Aorta (tissue), 5 donors: ENCODE measurements around the gene HOXB3. TPM values are rescaled to one million over a fixed set of nuclear protein-coding genes. Genes with fewer than 3 reads are reported as not detected.
"Not testable (repeated sequence)": the region's sequence is repeated elsewhere in the genome, so short reads cannot be mapped to it uniquely, and the experiment has no call there.

Experiments used
- ATAC-seq: fragments of 200-7000 bp; cut with Tn5 transposase; one replicate; pipeline ENCODE4 v1.9.1; 2022; ENCODE audit warnings: moderate library complexity; ENCODE audit not compliant: low FRiP score
- DNase-seq, 2 donors: peaks; one replicate each; pipeline ENCODE4 v3.0.0-alpha.2; 2020
- H3K27ac ChIP-seq, 2 donors: one replicate each; pipeline ENCODE4 v1.5.1; 2013; ENCODE audit warnings: low read length in 2 of 2, mild to moderate bottlenecking in 2 of 2, moderate library complexity in 2 of 2, control low read depth in 1 of 2, inconsistent platforms in 1 of 2, low read depth in 1 of 2
- H3K27me3 ChIP-seq, 2 donors: one replicate each; pipeline ENCODE4 v1.6.1; 2013; ENCODE audit warnings: control low read depth in 1 of 2, low read length in 1 of 2, mild to moderate bottlenecking in 1 of 2, moderate library complexity in 1 of 2; ENCODE audit not compliant: insufficient read depth in 2 of 2, control insufficient read depth in 1 of 2
- H3K36me3 ChIP-seq, 2 donors: one replicate each; pipeline ENCODE4 v1.6.1; 2013; ENCODE audit warnings: control low read depth in 1 of 2, low read length in 1 of 2, mild to moderate bottlenecking in 1 of 2; ENCODE audit not compliant: insufficient read depth in 2 of 2, control insufficient read depth in 1 of 2
- H3K4me1 ChIP-seq, 2 donors: one replicate each; pipeline ENCODE4 v1.6.1; 2013; ENCODE audit warnings: low read length in 2 of 2, control low read depth in 1 of 2, mild to moderate bottlenecking in 1 of 2, moderate library complexity in 1 of 2; ENCODE audit not compliant: insufficient read depth in 2 of 2, control insufficient read depth in 1 of 2
- H3K4me3 ChIP-seq, 2 donors: one replicate each; pipeline ENCODE4 v1.5.1; 2013; ENCODE audit warnings: low read length in 2 of 2, control low read depth in 1 of 2, mild to moderate bottlenecking in 1 of 2
- H3K9me3 ChIP-seq: one replicate; pipeline ENCODE4 v1.6.1; 2013; ENCODE audit warnings: mild to moderate bottlenecking, low read length; ENCODE audit not compliant: control insufficient read depth
- WGBS, 2 donors: extraction: QIAGEN DNeasy Blood & Tissue Kit; methylation state at CpG; one replicate each; pipeline ENCODE4 v1.1.7; 2013; 5-methylcytosine and 5-hydroxymethylcytosine counted together
- intact Hi-C, 2 donors: fragments of 100-400 bp; cut with DNase I; formaldehyde crosslinking; loops; one replicate each; pipeline versions ENCODE4 v1.14.2 to v1.15.0; 2022
- polyA plus RNA-seq, 2 donors: library from polyadenylated mRNA; stranded (reverse); fragments of 200-250 nt; gene quantifications; one replicate each; pipeline ENCODE4 v1.2.3, GENCODE V29; 2013
- total RNA-seq, 2 donors: library from RNA; stranded (reverse); fragmentation: NEBNext Ultra II Directional; extraction: Animal tissue kit (Norgen Biotek cat#: 25700); gene quantifications; one replicate each; pipeline ENCODE4 v1.2.1, GENCODE V29; 2021
- donor health status: healthy with polysubstance abuse.
- donor health status: Bipolar disorder and iron deficiency.
- donor health status: DM: no; HTN: no; CAD: no.
- donor health status: DM: no; HTN: no; CAD: no.
- donor health status: DM: yes; HTN: yes; CAD: no.

HOXB3 gene
- total and polyA plus RNA-seq, 4 donors, result 2.4 to 62.9 (median 25.3) TPM

DNA sequence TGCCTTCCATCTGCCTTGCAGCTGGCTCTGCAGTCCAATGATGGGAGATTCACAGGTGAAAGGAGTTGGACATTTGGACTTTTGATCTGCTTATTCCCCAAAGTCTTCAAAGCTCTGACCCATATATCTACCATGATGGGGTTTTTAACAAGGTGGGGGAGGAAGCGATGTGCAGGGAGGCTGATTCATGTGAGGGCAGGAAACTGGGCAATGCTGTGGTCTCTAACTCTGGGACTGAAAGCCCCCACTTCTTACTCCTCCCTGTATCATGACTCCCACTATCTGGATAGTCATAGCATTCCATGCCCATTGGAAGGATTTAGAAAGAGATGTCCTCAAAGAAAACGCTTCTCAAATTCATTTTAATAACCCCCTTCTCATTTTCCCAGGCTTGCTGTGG lies 75.6 kb downstream of the HOXB3 start:
- no peak overlapping the region for H3K4me3 ChIP-seq
- intact Hi-C loops, result no loop called here
- H3K36me3 ChIP-seq, result no peaks in the 10 kb centered on the region
- ATAC-seq (no peak), DNase-seq (no peak)
- H3K27me3 ChIP-seq, result peaks cover 0 to 2% of the 10 kb centered on the region in 2 donors
- no peak overlapping the region for H3K27ac ChIP-seq
- H3K4me1 ChIP-seq, result no peaks in the 10 kb centered on the region
- WGBS, 2 donors, result 87 to 91% methylated on average over 2 of the region's 2 CpGs
- no peaks in the 10 kb centered on the region for H3K9me3 ChIP-seq

DNA sequence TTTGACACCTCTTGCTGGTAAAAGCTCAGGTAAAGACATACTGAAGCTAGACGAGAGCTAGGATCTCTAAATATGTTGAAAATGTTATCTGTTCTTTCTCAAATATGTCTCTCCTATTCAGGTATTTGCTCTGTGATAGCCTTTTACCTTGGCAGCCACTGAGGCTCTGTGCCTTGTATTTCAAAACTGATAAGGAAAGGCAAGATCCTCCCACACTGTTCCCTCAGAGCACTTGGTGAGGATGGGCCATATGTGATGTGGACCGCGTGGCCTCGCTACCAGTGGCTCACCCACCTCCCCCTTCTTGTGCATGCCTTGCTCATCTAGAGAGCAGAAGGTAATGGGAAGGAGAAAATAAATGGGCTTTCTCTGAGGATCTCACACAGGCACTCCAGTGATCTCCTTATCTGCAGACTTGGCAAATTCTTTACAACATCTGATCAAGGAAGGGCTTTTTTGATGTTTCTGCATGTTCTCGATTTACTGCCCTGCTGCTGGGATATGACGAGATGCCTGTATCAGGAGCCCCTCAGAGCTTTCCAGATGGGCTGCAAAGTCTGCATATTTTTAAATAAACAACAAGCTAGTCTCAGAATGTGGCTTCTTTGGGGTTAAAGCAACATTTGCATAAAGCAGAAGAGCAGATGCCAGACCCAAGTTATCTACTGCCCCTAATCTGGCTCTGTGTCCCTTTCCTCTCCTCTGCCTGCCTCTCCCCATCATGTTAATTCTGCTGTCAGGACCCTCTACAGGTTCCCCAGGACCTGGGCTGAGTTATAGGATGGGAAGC lies 76.2 kb downstream of the HOXB3 start:
- Histone ChIP-seq H3K9me3 (no peaks in the 10 kb centered on the region), H3K4me3 (no peak overlapping the region), H3K27me3 (peaks cover 0 to 2% of the 10 kb centered on the region in 2 donors), H3K4me1 (no peaks in the 10 kb centered on the region), H3K36me3 (no peaks in the 10 kb centered on the region), H3K27ac (no peak overlapping the region)
- DNase-seq, result no peak
- 71 to 76% methylated on average over 6 of the region's 6 CpGs for whole genome bisulfite sequencing, 2 donors
- no peak for ATAC-seq
- intact Hi-C loops, result no loop called here

DNA sequence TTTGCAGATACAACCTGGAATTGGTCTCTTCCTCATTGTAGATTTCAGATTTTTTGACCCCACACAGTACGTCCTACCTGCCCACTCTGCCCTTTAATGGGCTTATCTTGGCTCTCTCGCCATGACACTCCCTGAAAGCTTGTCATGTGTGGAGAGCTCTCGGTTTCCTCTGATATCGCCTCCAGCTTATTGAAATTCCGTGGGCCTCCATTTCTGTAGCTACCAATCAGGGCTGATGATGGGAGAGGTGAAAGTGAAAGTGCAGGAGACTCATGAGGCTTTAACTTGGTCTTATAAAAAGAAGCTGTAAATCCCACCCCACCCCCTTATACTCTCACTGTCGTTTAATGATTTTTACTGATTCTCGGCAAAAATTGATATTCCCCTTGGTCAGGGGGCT lies 76.9 kb downstream of the HOXB3 start:
- no peaks in the 10 kb centered on the region for H3K9me3 ChIP-seq
- H3K4me3 ChIP-seq, result no peak overlapping the region
- H3K27ac ChIP-seq, result no peak overlapping the region
- ATAC-seq (no peak), DNase-seq (no peak)
- peaks cover 0 to 2% of the 10 kb centered on the region in 2 donors for H3K27me3 ChIP-seq
- 75 to 81% methylated on average over 7 of the region's 7 CpGs for WGBS, 2 donors
- no peaks in the 10 kb centered on the region for H3K4me1 ChIP-seq
- H3K36me3 ChIP-seq, result no peaks in the 10 kb centered on the region
- intact Hi-C loops, result no loop called here

DNA sequence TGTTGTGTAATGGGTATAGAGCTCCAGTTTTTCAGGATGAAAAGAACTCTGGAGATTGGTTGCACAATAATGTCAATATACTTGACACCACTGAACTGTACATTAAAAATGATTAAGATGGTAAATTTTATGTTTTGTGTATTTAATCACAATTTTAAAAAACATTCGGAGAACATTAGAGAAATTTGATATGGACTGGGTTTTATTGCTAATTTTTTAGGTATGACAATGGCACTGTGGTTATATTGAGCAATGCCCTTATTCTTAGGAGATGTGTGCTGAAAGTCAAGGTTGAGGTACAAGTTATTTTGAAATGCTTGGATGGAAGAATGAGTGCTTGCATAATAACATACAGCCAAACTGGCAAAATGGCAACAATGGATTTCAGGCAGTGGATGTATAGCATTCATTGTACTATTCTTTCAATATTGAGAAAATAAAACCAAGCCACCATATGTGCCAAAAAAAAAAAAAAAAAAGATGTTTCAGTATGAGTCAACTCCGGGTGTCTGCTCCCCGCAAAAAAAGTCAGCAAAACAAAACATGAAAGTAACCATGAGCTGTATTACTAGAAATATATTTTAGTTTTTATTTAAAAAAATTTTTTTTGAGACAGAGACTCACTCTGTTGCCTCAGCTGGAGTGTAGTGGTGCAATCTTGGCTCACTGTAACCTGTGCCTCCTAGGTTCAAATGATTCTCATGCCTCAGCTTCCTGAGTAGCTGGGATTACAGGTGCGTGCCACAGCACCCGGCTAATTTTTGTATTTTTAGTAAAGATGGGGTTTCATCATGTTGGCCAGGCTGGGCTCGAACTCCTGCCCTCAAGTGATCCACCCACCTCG lies 79.1 kb downstream of the HOXB3 start:
- Histone ChIP-seq H3K27me3 (peaks cover 0 to 2% of the 10 kb centered on the region in 2 donors), H3K27ac (no peak overlapping the region), H3K9me3 (no peaks in the 10 kb centered on the region), H3K4me1 (no peaks in the 10 kb centered on the region), H3K4me3 (no peak overlapping the region), H3K36me3 (no peaks in the 10 kb centered on the region)
- ATAC-seq (no peak), DNase-seq (no peak)
- WGBS, 2 donors, result 78 to 82% methylated on average over 7 of the region's 7 CpGs
- intact Hi-C loops, result no loop called here

DNA sequence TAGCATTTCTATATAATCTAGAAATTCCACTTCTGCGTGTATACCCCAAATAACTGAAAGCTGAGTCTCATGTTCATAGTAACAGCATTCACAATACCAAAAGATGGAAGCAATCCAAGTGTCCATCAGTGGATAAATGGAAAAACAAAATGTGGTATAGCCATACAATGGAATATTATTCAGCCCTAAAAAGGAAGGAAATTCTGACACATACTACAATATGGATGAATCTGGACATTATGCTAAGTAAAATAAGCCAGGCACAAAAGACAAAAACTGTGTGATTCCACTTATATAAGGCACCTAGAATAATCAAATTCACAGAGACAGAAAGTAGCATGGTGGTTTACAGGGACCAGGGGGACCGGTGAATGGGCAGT lies 79.7 kb downstream of the HOXB3 start:
- no peak overlapping the region for H3K4me3 ChIP-seq
- ATAC-seq, result no peak
- H3K4me1 ChIP-seq, result no peaks in the 10 kb centered on the region
- no peaks in the 10 kb centered on the region for H3K36me3 ChIP-seq
- H3K27ac ChIP-seq, result no peak overlapping the region
- no peak for DNase-seq
- H3K27me3 ChIP-seq, result peaks cover 0 to under 1% of the 10 kb centered on the region in 2 donors
- no peaks in the 10 kb centered on the region for H3K9me3 ChIP-seq
- intact Hi-C loops, result no loop called here
- WGBS, 2 donors, result 94 to 95% methylated on average over 2 of the region's 2 CpGs

DNA sequence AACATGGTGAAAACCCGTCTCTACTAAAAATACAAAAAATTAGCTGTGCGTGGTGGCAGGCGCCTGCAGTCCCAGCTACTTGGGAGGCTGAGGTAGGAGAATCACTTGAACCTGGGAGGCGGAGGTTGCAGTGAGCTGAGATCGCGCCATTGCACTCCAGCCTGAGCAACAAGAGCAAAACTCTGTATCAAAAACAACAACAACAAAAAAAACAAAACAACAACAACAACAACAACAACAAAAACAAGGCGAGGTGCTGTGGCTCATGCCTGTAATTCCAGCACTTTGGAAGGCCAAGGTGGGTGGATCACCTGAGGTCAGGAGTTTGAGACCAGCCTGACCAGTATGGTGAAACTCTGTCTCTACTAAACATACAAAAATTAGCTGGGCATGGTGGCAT lies 80.3 kb downstream of the HOXB3 start:
- not testable (repeated sequence) for H3K27ac ChIP-seq, H3K9me3 ChIP-seq, ATAC-seq, H3K27me3 ChIP-seq, H3K36me3 ChIP-seq, H3K4me1 ChIP-seq, H3K4me3 ChIP-seq, DNase-seq
- intact Hi-C loops, result loop anchor here in 1 of 2 donors (5.0 kb wide), 1 partner anchor 33 kb away; no protein-coding TSS in a partner anchor
- WGBS, 2 donors, result 95 to 99% methylated on average over 7 of the region's 7 CpGs

DNA sequence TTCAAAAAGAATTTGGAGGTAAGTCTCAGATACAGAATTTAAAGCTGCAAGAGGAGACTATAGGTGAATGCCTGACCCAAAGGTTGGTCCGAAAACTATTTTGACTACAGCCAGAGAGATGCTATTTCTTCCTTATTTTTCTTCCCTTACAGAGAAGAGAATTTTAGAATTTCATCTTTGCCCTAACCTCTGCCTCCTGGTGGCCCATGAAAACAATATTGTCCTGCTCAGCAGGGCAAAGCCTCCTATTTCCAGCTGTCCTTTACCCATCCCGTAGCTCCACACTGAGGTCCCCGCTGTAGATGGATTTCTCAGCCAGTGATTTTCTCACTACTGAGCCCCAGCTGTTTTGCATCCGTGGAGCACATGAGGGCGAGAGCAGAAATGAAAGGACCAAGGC lies 83.8 kb downstream of the HOXB3 start:
- H3K27me3 ChIP-seq, result no peaks in the 10 kb centered on the region
- H3K27ac ChIP-seq, result no peak overlapping the region
- no peak overlapping the region for H3K4me3 ChIP-seq
- intact Hi-C loops, result loop anchor here in 1 of 2 donors (5.0 kb wide), 1 partner anchor 36 kb away; no protein-coding TSS in a partner anchor
- ATAC-seq, result no peak
- no peaks in the 10 kb centered on the region for H3K36me3 ChIP-seq
- no peaks in the 10 kb centered on the region for H3K9me3 ChIP-seq
- 82 to 88% methylated on average over 5 of the region's 5 CpGs for WGBS, 2 donors
- no peak for DNase-seq
- H3K4me1 ChIP-seq, result no peaks in the 10 kb centered on the region

DNA sequence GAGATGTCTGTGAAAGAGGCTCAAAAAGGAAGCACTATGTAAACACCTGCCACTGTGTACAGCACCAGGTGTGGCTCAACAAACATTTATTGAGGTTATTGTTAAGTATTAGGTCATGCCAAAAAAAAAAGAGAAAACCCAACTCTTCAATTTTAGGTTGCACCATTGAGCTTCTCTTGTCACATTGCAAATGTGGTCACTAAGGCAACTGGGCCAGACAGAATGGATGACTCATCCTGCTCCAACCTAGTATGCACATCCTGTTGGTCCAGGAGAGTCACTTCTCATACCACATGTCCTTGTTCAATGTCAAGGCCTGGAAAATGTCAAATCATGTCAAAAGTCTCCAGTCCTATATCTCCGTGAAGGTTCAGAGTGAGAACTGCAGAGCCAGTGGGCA lies 84.3 kb downstream of the HOXB3 start:
- Histone ChIP-seq H3K9me3 (no peaks in the 10 kb centered on the region), H3K36me3 (no peaks in the 10 kb centered on the region), H3K27ac (no peak overlapping the region), H3K4me1 (no peaks in the 10 kb centered on the region), H3K27me3 (no peaks in the 10 kb centered on the region), H3K4me3 (no peak overlapping the region)
- DNase-seq (peak in 1 of 2 donors; percentile 60), ATAC-seq (peak; percentile 66)
- WGBS, 2 donors, result 60 to 68% methylated on average over 1 of the region's 1 CpG
- intact Hi-C loops, result loop anchor here in 1 of 2 donors (5.0 kb wide), 1 partner anchor 37 kb away; no protein-coding TSS in a partner anchor
